GM21619 (cell line): ENCODE data around the gene KDM3A.
"Not testable (repeated sequence)": the region's sequence is repeated elsewhere in the genome, so short reads cannot be mapped to it uniquely, and the experiment has no call there.

ENCODE experiments used
- ATAC-seq: cut with Tn5 transposase; IDR thresholded peaks from one replicate; pipeline ENCODE4 v1.9.1; 2021; ENCODE audit not compliant: unreplicated experiment

Gene KDM3A

GRCh38 chr2:86476918-86477317 is 35.7 kb downstream of the KDM3A start:
- ATAC-seq: no peak

- ATAC-seq: no peak
Measured at GRCh38 chr2:86477349-86477748, 36.2 kb downstream of the KDM3A start.

GRCh38 chr2:86480105-86480504 is 38.9 kb downstream of the KDM3A start:
- ATAC-seq: no peak

GRCh38 chr2:86482034-86482433 is 40.9 kb downstream of the KDM3A start:
- ATAC-seq: no peak

- no peak for ATAC-seq
Measured at GRCh38 chr2:86484385-86484784, 43.2 kb downstream of the KDM3A start.

- ATAC-seq: no peak
Measured at GRCh38 chr2:86485103-86485502, 43.9 kb downstream of the KDM3A start.

- ATAC-seq: no peak
Measured at GRCh38 chr2:86485802-86486201, 44.6 kb downstream of the KDM3A start.

- ATAC-seq: no peak
Measured at GRCh38 chr2:86487062-86487461, 45.9 kb downstream of the KDM3A start.

- ATAC-seq: no peak
Measured at GRCh38 chr2:86488561-86489250, 47.5 kb downstream of the KDM3A start.

- no peak for ATAC-seq
Measured at GRCh38 chr2:86489542-86489941, 48.4 kb downstream of the KDM3A start.

- ATAC-seq: no peak
Measured at GRCh38 chr2:86490245-86490644, 49.1 kb downstream of the KDM3A start.

- no peak for ATAC-seq
Measured at GRCh38 chr2:86491088-86491487, 49.9 kb downstream of the KDM3A start.

GRCh38 chr2:86492048-86492453 is 50.9 kb downstream of the KDM3A start:
- no peak for ATAC-seq

- not testable (repeated sequence) for ATAC-seq
Measured at GRCh38 chr2:86496391-86496790, 55.2 kb downstream of the KDM3A start.

GRCh38 chr2:86498468-86499260 is 57.5 kb downstream of the KDM3A start:
- ATAC-seq: no peak

- no peak for ATAC-seq
Measured at GRCh38 chr2:86499326-86499725, 58.2 kb downstream of the KDM3A start.

- no peak for ATAC-seq
Measured at GRCh38 chr2:86500325-86501083, 59.3 kb downstream of the KDM3A start.

GRCh38 chr2:86507600-86507999 is 66.4 kb downstream of the KDM3A start:
- ATAC-seq: no peak

- ATAC-seq: no peak
Measured at GRCh38 chr2:86510436-86510933, 69.3 kb downstream of the KDM3A start.

- no peak for ATAC-seq
Measured at GRCh38 chr2:86512034-86512433, 70.9 kb downstream of the KDM3A start.

GRCh38 chr2:86512892-86513291 is 71.7 kb downstream of the KDM3A start:
- no peak for ATAC-seq
